AG09309 (cell line): ENCODE measurements around the gene ARMH3.

ENCODE experiments used
- DNase-seq: peaks from one replicate; pipeline ENCODE4 v3.0.0-alpha.2; 2010; ENCODE audit warnings: low read depth
- H3K4me3 ChIP-seq: 2 replicates; pipeline ENCODE4 v1.5.1; 2011; ENCODE audit warnings: mild to moderate bottlenecking, low read depth, low read length, moderate library complexity; ENCODE audit not compliant: control insufficient read depth
- CTCF ChIP-seq: IDR thresholded peaks from 2 replicates; pipeline ENCODE4 v1.5.1; 2011; ENCODE audit warnings: mild to moderate bottlenecking, low read depth, low read length, inconsistent platforms; ENCODE audit not compliant: insufficient read depth, control insufficient read depth; ENCODE audit errors: missing control alignments

Gene ARMH3

GRCh38 chr10:101824736-101825135 is 231.2 kb downstream of the ARMH3 start:
- TF ChIP-seq CTCF: no peak
- H3K4me3 ChIP-seq: no peak overlapping the region
- DNase-seq: no peak

DNA sequence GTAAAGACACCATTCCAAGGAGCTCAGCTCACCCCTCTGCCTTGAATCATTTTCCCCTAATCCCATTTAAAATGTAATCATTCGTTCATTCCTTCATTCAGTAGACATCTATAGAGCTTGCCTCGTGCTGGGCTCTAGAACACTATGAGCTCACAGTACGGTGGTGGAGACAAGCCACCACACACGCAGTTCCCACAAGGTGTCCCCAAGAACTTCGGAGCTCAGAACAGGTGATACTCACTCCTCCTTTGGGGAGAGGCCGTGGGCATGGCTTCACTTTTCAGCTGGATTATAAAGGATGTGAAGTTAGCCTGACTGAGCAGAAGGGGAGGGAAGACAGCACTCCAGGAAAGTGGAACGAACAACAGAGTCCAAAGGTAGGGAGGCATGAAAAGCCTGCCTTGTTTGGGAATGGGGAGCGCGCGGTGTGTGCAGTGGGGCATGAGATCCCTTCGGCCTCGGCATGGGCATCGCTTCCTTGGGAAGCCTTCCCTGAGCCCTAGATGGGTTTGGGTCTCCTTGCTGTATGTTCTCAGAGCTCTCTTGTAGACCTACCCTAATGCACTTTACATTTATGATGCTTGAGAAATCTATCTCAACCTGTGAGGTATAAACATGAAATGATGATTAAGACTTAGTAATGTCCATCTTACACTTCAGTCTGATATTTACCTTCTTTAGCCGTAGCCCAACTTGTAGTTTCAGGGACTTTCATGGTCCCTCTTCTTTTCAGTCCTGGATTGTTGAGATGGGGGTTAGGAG is 236.9 kb downstream of the ARMH3 start:
- H3K4me3 ChIP-seq: peak overlapping the region; percentile 14
- no peak for DNase-seq
- no peak for TF ChIP-seq CTCF

DNA sequence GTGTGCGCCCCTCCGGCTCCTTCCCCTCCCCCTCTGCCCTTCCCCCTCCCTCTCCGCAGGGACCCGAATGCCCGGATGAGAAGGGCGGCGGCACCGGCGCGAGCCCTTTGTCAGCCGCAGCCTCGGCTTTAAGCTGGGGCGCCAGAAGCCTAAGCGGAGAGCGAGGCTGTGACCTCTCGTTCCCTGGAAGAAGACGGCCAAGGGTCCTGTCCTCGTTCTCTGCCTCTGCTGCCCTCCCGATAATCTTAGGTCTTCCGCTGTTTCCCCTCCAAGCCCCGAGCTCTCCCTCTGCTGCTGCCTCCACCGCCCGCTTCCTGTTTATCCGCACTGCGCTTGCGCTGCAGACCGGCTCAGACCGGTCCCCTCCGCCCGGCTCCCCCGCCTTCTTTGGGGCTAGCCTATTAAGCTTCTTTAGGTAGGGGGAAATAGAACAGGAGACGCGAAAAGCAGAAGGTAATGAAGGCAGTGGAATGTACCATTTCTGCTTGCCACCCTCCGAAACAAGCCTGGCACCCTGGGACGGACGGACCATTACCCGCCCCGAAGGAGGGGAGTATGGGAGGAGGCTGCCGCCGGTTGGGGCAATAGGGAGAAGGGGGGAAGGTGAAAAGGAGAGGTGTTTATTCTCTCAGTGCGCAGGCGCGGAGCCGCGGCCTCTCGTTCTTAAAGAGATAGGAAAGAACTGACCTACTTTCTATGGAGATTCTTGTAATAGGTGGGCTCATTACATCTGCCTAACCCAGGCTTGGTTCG is 237.7 kb downstream of the ARMH3 start, which contains the start of gene OGA:
Gene OGA (minus strand): TSS at position 326 of the 753 bp plus-strand sequence. CDS start 422 bp downstream, outside the sequence.
- peak within 1 kb of the TSS; percentile 92 for H3K4me3 ChIP-seq
- TF ChIP-seq CTCF: no peak
- DNase-seq: peak; percentile 100

GRCh38 chr10:101817337-101818118 is 238.4 kb downstream of the ARMH3 start:
- peak overlapping the region; percentile 92 for H3K4me3 ChIP-seq
- TF ChIP-seq CTCF: no peak
- peak; percentile 81 for DNase-seq

DNA sequence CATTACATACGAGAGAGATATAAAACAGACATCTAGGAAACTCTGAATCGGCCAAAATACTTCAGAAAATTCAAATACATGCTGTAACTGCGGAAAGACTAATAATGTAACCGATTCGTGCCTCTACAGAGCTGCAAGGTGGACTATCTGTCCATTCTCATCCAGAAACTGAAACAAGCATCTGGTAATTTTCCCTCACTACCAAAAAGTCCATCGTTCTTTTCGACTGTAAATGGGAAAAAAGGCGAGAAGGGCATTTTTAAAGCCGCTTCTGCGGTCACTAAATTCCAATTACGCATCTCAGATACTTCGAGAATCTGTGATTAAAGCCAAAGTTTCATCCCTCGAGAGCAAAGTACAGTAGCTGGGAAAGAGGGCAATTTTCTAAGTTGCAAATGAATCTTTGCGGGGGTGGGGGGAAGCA is 239.0 kb downstream of the ARMH3 start:
- TF ChIP-seq CTCF: no peak
- no peak for DNase-seq
- peak overlapping the region; percentile 92 for H3K4me3 ChIP-seq

DNA sequence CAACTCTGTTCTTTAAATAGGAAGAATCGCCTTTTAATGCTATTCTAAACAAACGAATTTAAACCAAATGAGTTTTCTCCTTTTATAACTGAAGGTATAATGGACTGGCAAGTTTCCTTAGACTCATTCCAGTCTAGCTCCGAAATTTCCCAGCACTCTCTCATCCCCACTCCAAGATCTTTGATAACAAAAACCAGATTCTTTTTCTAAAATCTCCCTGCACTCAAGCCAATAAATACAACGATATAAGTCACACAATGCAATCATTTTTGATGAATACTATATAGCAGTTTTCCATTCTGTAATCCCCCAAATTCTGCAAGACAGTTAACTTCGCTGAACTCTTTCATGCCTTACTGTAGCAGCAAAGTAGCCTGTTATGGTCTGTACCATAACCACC is 239.6 kb downstream of the ARMH3 start:
- peak overlapping the region; percentile 92 for H3K4me3 ChIP-seq
- no peak for TF ChIP-seq CTCF
- no peak for DNase-seq
